Suprapubic skin (tissue), 4 donors: ENCODE results near the gene LARP1.

Experiments
- POLR2A ChIP-seq, 2 donors: fragments of 450-650 bp; IDR thresholded peaks; one replicate each; pipeline ENCODE4 v1.6.1; 2017; ENCODE audit warnings: antibody characterized with exemption in 2 of 2, mild to moderate bottlenecking in 2 of 2, moderate library complexity in 2 of 2
- POLR2AphosphoS5 ChIP-seq, 3 donors: sonication (generic); formaldehyde crosslinking; IDR thresholded peaks; one replicate each; pipeline ENCODE4 v1.6.1; 2017; ENCODE audit warnings: antibody characterized with exemption in 3 of 3
- TF ChIP-seq, protein P1 (sequence below), 2 donors: fragments of 200-600 bp in 1 of 2; fragments of 450-650 bp in 1 of 2; sonication (generic) in 1 of 2; IDR thresholded peaks; one replicate each; pipeline ENCODE4 v1.5.1; 2016 to 2019; ENCODE audit warnings: antibody characterized with exemption in 2 of 2, mild to moderate bottlenecking in 1 of 2, moderate library complexity in 1 of 2

DNA sequence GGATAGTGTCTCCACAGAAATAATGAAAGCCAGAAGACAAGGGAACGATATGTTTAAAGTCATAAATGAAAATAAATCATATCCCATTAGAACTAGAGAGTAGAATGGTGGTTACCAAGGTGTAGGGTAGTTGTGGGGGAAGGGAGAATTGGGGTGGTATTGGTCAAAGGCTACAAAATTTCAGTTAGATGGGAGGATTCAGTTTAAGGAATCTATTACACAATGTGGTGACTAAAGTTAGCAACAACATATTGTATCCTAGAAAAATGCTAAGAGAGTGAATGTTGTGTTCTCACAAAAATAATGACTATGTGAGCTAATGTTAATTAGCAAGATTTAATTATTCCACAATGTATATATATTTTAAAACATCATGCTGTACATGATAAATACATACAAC is 27.8 kb upstream of the LARP1 start:
- TF ChIP-seq, protein P1, sequence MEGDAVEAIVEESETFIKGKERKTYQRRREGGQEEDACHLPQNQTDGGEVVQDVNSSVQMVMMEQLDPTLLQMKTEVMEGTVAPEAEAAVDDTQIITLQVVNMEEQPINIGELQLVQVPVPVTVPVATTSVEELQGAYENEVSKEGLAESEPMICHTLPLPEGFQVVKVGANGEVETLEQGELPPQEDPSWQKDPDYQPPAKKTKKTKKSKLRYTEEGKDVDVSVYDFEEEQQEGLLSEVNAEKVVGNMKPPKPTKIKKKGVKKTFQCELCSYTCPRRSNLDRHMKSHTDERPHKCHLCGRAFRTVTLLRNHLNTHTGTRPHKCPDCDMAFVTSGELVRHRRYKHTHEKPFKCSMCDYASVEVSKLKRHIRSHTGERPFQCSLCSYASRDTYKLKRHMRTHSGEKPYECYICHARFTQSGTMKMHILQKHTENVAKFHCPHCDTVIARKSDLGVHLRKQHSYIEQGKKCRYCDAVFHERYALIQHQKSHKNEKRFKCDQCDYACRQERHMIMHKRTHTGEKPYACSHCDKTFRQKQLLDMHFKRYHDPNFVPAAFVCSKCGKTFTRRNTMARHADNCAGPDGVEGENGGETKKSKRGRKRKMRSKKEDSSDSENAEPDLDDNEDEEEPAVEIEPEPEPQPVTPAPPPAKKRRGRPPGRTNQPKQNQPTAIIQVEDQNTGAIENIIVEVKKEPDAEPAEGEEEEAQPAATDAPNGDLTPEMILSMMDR (IDR thresholded peaks at IDR 0.05), result no peak
- TF ChIP-seq POLR2AphosphoS5 (IDR thresholded peaks at IDR 0.05) (no peak), POLR2A (IDR thresholded peaks at IDR 0.05) (no peak)
